SU-DHL-6 (cell line): Measurements from ENCODE around the gene RP9.

ENCODE experiments used
- H2AFZ ChIP-seq: fragments of 200-600 bp; sonication (generic); 2 replicates; pipeline ENCODE4 v1.6.1; 2014; ENCODE audit warnings: low read depth, mild to moderate bottlenecking, moderate library complexity, mixed read lengths, antibody characterized with exemption, low read length; ENCODE audit not compliant: severe bottlenecking
- H3F3A ChIP-seq: fragments of 200-600 bp; shearing (Covaris generic); 2 replicates; pipeline ENCODE4 v1.6.0; 2016; ENCODE audit warnings: antibody characterized with exemption, mild to moderate bottlenecking; ENCODE audit not compliant: insufficient read depth
- H3K27ac ChIP-seq: fragments of 200-600 bp; sonication (generic); 2 replicates; pipeline ENCODE4 v1.5.1; 2016; ENCODE audit warnings: low read depth, mild to moderate bottlenecking, low read length, moderate library complexity, mixed read lengths
- H3K27me3 ChIP-seq: fragments of 200-600 bp; sonication (generic), shearing (Covaris generic); 2 replicates; pipeline ENCODE4 v1.6.0; 2014; ENCODE audit warnings: mild to moderate bottlenecking, low read length
- H3K36me3 ChIP-seq: fragments of 200-600 bp; sonication (generic); 2 replicates; pipeline ENCODE4 v1.6.1; 2014; ENCODE audit warnings: mild to moderate bottlenecking, low read length, mixed read lengths
- H3K4me2 ChIP-seq: fragments of 300-600, 200-600 bp; shearing (Covaris generic), sonication (generic); 2 replicates; pipeline ENCODE4 v1.6.0; 2014; ENCODE audit warnings: low read length, low read depth, mild to moderate bottlenecking; ENCODE audit not compliant: poor library complexity, severe bottlenecking
- H3K4me3 ChIP-seq: fragments of 200-600 bp; sonication (generic); 2 replicates; pipeline ENCODE4 v1.5.1; 2014; ENCODE audit warnings: antibody characterized with exemption, low read length, mild to moderate bottlenecking, mixed read lengths; ENCODE audit not compliant: insufficient read depth, poor library complexity, severe bottlenecking
- H3K79me2 ChIP-seq: fragments of 200-600 bp; sonication (generic); 2 replicates; pipeline ENCODE4 v1.6.1; 2014; ENCODE audit warnings: mild to moderate bottlenecking, low read length, moderate library complexity; ENCODE audit not compliant: insufficient read depth
- H3K9ac ChIP-seq: fragments of 200-600 bp; sonication (generic); 2 replicates; pipeline ENCODE4 v1.7.0; 2014; ENCODE audit warnings: mild to moderate bottlenecking, low read length
- H3K9me2 ChIP-seq: fragments of 200-600 bp; sonication (generic); replicated peaks from 2 replicates; pipeline ENCODE4 v1.6.1; 2014; ENCODE audit warnings: low read length; ENCODE audit not compliant: insufficient read depth
- H3K9me3 ChIP-seq: fragments of 200-600 bp; sonication (generic); 2 replicates; pipeline ENCODE4 v1.6.1; 2014; ENCODE audit warnings: low read length, mixed read lengths; ENCODE audit not compliant: insufficient read depth
- H4K20me1 ChIP-seq: fragments of 200-600 bp; sonication (generic); 2 replicates; pipeline ENCODE4 v1.6.1; 2014; ENCODE audit warnings: low read depth, mild to moderate bottlenecking, antibody characterized with exemption, low read length, moderate library complexity, mixed read lengths
- EZH2phosphoT487 ChIP-seq: fragments of 200-600 bp; sonication (generic), shearing (Covaris generic); conservative IDR thresholded peaks from 2 replicates; pipeline ENCODE4 v1.6.1; 2018; ENCODE audit warnings: mild to moderate bottlenecking, antibody characterized with exemption, low read length, moderate library complexity, mixed read lengths
- TF ChIP-seq, protein P1 (sequence below): fragments of 200-600 bp; sonication (generic); IDR thresholded peaks from one replicate; pipeline ENCODE4 v1.5.1; 2017; ENCODE audit warnings: antibody characterized with exemption, mild to moderate bottlenecking, low read length, moderate library complexity; ENCODE audit not compliant: insufficient read depth, poor library complexity, severe bottlenecking

The RP9 gene

GRCh38 chr7:33066771-33067170 lies 42.4 kb downstream of the RP9 start:
- no peaks in the 10 kb centered on the region for H3K27me3 ChIP-seq
- H3F3A ChIP-seq = no peaks in the 10 kb centered on the region
- H3K36me3 ChIP-seq = no peaks in the 10 kb centered on the region
- H3K4me3 ChIP-seq = no peak overlapping the region
- no peaks in the 10 kb centered on the region for H3K9me2 ChIP-seq
- TF ChIP-seq EZH2phosphoT487 = no peak
- TF ChIP-seq, protein P1, sequence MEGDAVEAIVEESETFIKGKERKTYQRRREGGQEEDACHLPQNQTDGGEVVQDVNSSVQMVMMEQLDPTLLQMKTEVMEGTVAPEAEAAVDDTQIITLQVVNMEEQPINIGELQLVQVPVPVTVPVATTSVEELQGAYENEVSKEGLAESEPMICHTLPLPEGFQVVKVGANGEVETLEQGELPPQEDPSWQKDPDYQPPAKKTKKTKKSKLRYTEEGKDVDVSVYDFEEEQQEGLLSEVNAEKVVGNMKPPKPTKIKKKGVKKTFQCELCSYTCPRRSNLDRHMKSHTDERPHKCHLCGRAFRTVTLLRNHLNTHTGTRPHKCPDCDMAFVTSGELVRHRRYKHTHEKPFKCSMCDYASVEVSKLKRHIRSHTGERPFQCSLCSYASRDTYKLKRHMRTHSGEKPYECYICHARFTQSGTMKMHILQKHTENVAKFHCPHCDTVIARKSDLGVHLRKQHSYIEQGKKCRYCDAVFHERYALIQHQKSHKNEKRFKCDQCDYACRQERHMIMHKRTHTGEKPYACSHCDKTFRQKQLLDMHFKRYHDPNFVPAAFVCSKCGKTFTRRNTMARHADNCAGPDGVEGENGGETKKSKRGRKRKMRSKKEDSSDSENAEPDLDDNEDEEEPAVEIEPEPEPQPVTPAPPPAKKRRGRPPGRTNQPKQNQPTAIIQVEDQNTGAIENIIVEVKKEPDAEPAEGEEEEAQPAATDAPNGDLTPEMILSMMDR = no peak
- H3K4me2 ChIP-seq = no peak overlapping the region
- H3K27ac ChIP-seq = no peak overlapping the region
- peaks cover 3% of the 10 kb centered on the region for H4K20me1 ChIP-seq
- H2AFZ ChIP-seq = no peak overlapping the region
- peaks cover 8% of the 10 kb centered on the region for H3K79me2 ChIP-seq
- no peak overlapping the region for H3K9ac ChIP-seq
- H3K9me3 ChIP-seq = peaks cover 20% of the 10 kb centered on the region

DNA sequence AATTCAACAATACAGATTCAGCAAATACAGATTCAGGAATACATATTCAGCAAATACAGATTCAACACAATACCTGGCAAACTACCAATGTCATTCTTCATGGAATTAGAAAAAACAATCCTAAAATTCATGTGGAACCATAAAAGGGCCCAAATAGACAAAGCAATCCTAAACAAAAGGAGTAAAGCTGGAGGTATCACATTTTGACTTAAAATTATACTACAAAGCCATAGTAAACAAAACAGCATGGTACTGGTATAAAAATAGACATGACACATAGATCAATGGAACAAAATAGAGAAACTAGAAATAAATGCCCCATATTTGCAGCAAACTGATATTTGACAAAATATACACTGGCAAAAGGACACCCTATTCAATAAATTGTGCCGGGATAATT lies 43.2 kb downstream of the RP9 start:
- peaks cover 16% of the 10 kb centered on the region for H3K79me2 ChIP-seq
- no peaks in the 10 kb centered on the region for H3K36me3 ChIP-seq
- H4K20me1 ChIP-seq = peaks cover 11% of the 10 kb centered on the region
- H3K4me3 ChIP-seq = no peak overlapping the region
- no peaks in the 10 kb centered on the region for H3F3A ChIP-seq
- H3K9me2 ChIP-seq = no peaks in the 10 kb centered on the region
- H3K9me3 ChIP-seq = peaks cover 20% of the 10 kb centered on the region
- TF ChIP-seq EZH2phosphoT487 = no peak
- TF ChIP-seq, protein P1 = no peak
- no peak overlapping the region for H3K4me2 ChIP-seq
- H3K9ac ChIP-seq = no peak overlapping the region
- H3K27me3 ChIP-seq = no peaks in the 10 kb centered on the region
- no peak overlapping the region for H2AFZ ChIP-seq
- no peak overlapping the region for H3K27ac ChIP-seq

GRCh38 chr7:33062782-33063443 lies 46.3 kb downstream of the RP9 start:
- Histone ChIP-seq H3K79me2 (peaks cover 44% of the 10 kb centered on the region), H3K27ac (peak overlapping the region; percentile 82)

More at GRCh38 chr7:33062782-33063443, 46.3 kb downstream of the RP9 start:
- Histone ChIP-seq H3K4me2 (peak overlapping the region; percentile 64), H4K20me1 (peaks cover 29% of the 10 kb centered on the region), H2AFZ (peak overlapping the region; percentile 92), H3F3A (no peaks in the 10 kb centered on the region), H3K9me3 (peaks cover 5% of the 10 kb centered on the region; the same call in 1 of the 2 replicates), H3K9me2 (no peaks in the 10 kb centered on the region), H3K27me3 (no peaks in the 10 kb centered on the region), H3K9ac (peak overlapping the region; percentile 92), H3K36me3 (no peaks in the 10 kb centered on the region), H3K4me3 (peak overlapping the region; percentile 80)
- TF ChIP-seq EZH2phosphoT487 = no peak
- TF ChIP-seq, protein P1 = no peak
